ENCODE measurements around the gene ELAVL2.

The ELAVL2 gene

GRCh38 chr9:23826120-23826629 lies at the start of gene ELAVL2:
Gene ELAVL2, minus strand, starts transcription at chr9:23826240. Its CDS starts 64,006 bp downstream, at chr9:23762234.
- peak; percentile 85 for DNase-seq (ENCODE audit: low read depth)
- TF ChIP-seq, protein P1, sequence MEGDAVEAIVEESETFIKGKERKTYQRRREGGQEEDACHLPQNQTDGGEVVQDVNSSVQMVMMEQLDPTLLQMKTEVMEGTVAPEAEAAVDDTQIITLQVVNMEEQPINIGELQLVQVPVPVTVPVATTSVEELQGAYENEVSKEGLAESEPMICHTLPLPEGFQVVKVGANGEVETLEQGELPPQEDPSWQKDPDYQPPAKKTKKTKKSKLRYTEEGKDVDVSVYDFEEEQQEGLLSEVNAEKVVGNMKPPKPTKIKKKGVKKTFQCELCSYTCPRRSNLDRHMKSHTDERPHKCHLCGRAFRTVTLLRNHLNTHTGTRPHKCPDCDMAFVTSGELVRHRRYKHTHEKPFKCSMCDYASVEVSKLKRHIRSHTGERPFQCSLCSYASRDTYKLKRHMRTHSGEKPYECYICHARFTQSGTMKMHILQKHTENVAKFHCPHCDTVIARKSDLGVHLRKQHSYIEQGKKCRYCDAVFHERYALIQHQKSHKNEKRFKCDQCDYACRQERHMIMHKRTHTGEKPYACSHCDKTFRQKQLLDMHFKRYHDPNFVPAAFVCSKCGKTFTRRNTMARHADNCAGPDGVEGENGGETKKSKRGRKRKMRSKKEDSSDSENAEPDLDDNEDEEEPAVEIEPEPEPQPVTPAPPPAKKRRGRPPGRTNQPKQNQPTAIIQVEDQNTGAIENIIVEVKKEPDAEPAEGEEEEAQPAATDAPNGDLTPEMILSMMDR (IDR thresholded peaks at IDR 0.05; ENCODE audit: low read length, missing control alignments), result no peak
- H3K4me3 ChIP-seq (replicated peaks; ENCODE audit: low read depth, low read length), result peak within 1 kb of the TSS; percentile 43

DNA sequence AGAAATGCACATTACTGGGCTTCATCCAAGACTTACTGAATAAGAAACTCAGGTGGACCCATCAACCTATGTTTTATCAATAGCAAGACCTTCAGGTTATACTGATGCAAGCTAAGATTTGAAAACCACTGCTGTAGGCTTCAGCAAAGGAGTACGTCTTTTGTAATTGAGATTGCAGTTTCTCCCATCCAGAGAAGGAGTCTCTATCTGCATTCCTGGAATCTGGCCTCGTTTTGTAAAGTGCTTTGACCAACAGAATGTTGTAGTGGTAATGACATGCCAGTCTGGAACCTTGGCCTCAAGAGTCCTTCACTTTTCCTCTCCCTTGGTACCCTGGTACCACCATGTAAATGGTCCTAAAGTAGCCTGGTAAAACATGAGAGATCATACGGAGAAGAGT lies 32.2 kb upstream of the ELAVL2 start:
- TF ChIP-seq, protein P1 (IDR thresholded peaks at IDR 0.05; ENCODE audit: low read length, missing control alignments), result no peak
- H3K4me3 ChIP-seq (replicated peaks; ENCODE audit: low read depth, low read length), result no peak overlapping the region
- DNase-seq (ENCODE audit: low read depth), result no peak

GRCh38 chr9:23855873-23856604 lies 30.0 kb upstream of the ELAVL2 start:
- no peak overlapping the region for H3K4me3 ChIP-seq (replicated peaks; ENCODE audit: low read depth, low read length)
- no peak for DNase-seq (ENCODE audit: low read depth)
- TF ChIP-seq, protein P1 (IDR thresholded peaks at IDR 0.05; ENCODE audit: low read length, missing control alignments), result no peak

- H3K4me3 ChIP-seq (replicated peaks; ENCODE audit: low read depth, low read length), result no peak overlapping the region
- TF ChIP-seq, protein P1 (IDR thresholded peaks at IDR 0.05; ENCODE audit: low read length, missing control alignments), result no peak
These were observed 24.9 kb upstream of the ELAVL2 start for GRCh38 chr9:23850690-23851629.

GRCh38 chr9:23850242-23850689 lies 24.2 kb upstream of the ELAVL2 start:
- H3K4me3 ChIP-seq (replicated peaks; ENCODE audit: low read depth, low read length), result no peak overlapping the region
- no peak for DNase-seq (ENCODE audit: low read depth)
- TF ChIP-seq, protein P1 (IDR thresholded peaks at IDR 0.05; ENCODE audit: low read length, missing control alignments), result no peak

More at GRCh38 chr9:23850690-23851629, 24.9 kb upstream of the ELAVL2 start:
- no peak for DNase-seq (ENCODE audit: low read depth)

- H3K4me3 ChIP-seq (replicated peaks; ENCODE audit: low read depth, low read length), result no peak overlapping the region
- no peak for DNase-seq (ENCODE audit: low read depth)
- TF ChIP-seq, protein P1 (IDR thresholded peaks at IDR 0.05; ENCODE audit: low read length, missing control alignments), result no peak
These were observed 23.5 kb upstream of the ELAVL2 start for GRCh38 chr9:23849379-23850035.

All from fibroblast of pulmonary artery (primary cell).